Activated T-cell treated with anti-CD3 and anti-CD28 coated beads, Interleukin-2, amount 50 U/mL, for 4 hours (primary cell): ENCODE data around the gene TLN1. TPM values are rescaled to one million over a fixed set of nuclear protein-coding genes. Genes with fewer than 3 reads are reported as not detected.

Source experiments
- ATAC-seq, 2 donors: fragments of 200-7000 bp; cut with Tn5 transposase; one replicate each; pipeline ENCODE4 v1.10.0; 2021
- DNase-seq: peaks from one replicate; pipeline ENCODE4 v3.0.0-alpha.2; 2020
- H3K27me3 Mint-ChIP-seq: one replicate; pipeline ENCODE4 v1.8.0; 2021; ENCODE audit warnings: low read depth, mixed read lengths
- H3K36me3 Mint-ChIP-seq: one replicate; pipeline ENCODE4 v1.8.0; 2022; ENCODE audit warnings: mixed read lengths; ENCODE audit not compliant: insufficient read depth
- H3K4me1 Mint-ChIP-seq: one replicate; pipeline ENCODE4 v1.8.0; 2021; ENCODE audit warnings: low read depth, mixed read lengths
- H3K4me3 Mint-ChIP-seq: one replicate; pipeline ENCODE4 v1.8.0; 2021; ENCODE audit warnings: mild to moderate bottlenecking, moderate library complexity, mixed read lengths
- H3K9me3 Mint-ChIP-seq: one replicate; pipeline ENCODE4 v1.8.0; 2021; ENCODE audit warnings: mixed read lengths
- total RNA-seq, 3 donors: library from RNA; stranded (reverse); gene quantifications; one replicate each; pipeline ENCODE4 v1.2.1, GENCODE V29; 2021

Gene TLN1
- total RNA-seq, 3 donors from 2014 or later: 210 to 252 (median 230) TPM

GRCh38 chr9:35684921-35685320 is 47.1 kb downstream of the TLN1 start:
- Mint-ChIP-seq H3K4me1 (peaks cover 16% of the 10 kb centered on the region), H3K36me3 (no peaks in the 10 kb centered on the region), H3K4me3 (no peak overlapping the region), H3K27me3 (no peaks in the 10 kb centered on the region), H3K9me3 (no peaks in the 10 kb centered on the region)
- no peak for ATAC-seq
- DNase-seq: no peak

DNA sequence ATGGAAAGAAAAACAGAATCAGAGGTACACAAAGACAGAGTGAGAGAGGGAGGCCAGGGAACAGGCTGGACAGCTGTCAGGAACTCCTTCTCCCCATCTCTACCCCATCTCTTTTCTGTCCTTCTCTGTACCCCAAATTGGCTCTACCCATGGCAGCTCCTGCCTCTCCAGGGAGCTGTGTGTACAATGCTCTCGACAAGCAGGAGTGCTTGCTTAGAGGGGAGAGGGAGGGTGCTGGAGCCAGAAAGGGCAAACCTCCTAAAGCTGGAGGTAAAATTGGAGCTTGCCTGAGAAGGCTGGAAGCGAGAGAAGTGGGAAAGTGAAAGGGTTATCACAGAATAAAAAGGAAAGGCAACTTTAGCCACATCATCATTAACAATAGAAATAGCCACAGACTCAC is 48.7 kb downstream of the TLN1 start:
- Mint-ChIP-seq H3K9me3 (no peaks in the 10 kb centered on the region), H3K36me3 (no peaks in the 10 kb centered on the region), H3K4me3 (no peak overlapping the region), H3K27me3 (no peaks in the 10 kb centered on the region), H3K4me1 (peaks cover 7% of the 10 kb centered on the region)
- ATAC-seq (no peak), DNase-seq (no peak)

- H3K9me3 Mint-ChIP-seq: no peaks in the 10 kb centered on the region
- DNase-seq (no peak), ATAC-seq (no peak)
- H3K27me3 Mint-ChIP-seq: no peaks in the 10 kb centered on the region
- no peaks in the 10 kb centered on the region for H3K36me3 Mint-ChIP-seq
- peaks cover 3% of the 10 kb centered on the region for H3K4me1 Mint-ChIP-seq
- H3K4me3 Mint-ChIP-seq: no peak overlapping the region
These were observed 49.3 kb downstream of the TLN1 start for GRCh38 chr9:35682520-35683315.

DNA sequence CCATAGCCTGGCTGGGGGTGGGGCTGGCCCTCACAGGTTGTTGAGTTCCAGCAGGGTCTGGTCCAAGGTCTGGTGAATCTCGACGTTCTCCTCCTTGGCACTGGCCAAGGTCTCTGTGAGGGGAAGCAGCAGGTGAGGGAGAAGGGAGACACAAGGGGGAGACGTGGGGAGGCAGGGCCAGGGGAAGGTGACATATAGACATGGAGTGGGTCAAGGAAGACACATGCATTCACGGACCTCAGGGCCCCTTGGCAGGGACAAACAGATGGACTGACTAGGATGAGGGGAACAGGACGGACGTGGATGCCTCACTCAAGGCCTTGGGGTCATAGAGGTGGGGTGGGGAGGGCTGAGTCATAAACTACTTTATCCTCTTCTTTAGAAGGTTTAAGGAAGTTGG is 49.9 kb downstream of the TLN1 start:
- ATAC-seq (no peak), DNase-seq (no peak)
- Mint-ChIP-seq H3K9me3 (no peaks in the 10 kb centered on the region), H3K4me3 (no peak overlapping the region), H3K4me1 (peaks cover 3% of the 10 kb centered on the region), H3K36me3 (no peaks in the 10 kb centered on the region), H3K27me3 (no peaks in the 10 kb centered on the region)

DNA sequence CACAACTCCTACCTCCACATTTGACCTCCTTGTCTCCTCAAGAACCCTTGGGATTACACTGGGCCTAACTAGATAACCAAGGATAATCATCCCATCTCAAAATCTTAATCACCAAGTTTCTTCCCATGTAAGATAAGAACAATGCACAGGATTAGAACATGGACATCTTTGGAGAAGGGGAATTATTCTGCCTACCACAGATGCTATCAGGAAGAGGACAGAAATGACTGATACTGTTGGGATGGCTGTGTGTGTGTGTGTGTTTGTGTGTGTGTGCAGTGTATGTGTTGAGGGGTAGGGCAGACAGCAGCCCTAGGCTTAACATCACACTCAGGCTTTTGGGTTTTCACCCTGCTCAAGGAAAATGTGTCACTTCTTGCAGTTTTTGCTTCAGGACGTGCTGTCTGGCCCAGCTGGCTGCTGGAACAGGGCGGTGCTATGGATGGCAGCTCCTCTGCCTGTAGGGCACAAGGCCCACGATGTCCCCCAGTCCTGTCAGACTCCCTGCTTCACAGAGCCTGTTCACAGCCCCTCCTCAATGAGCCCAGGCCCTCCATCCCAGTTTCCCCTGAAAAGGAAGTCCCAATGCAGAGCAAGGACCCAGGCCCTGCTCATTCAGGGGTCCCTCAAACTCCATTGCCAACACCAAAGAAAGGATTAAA is 50.5 kb downstream of the TLN1 start:
- no peak for ATAC-seq
- Mint-ChIP-seq H3K4me1 (peaks cover under 1% of the 10 kb centered on the region), H3K9me3 (no peaks in the 10 kb centered on the region), H3K27me3 (peaks cover under 1% of the 10 kb centered on the region), H3K4me3 (no peak overlapping the region), H3K36me3 (no peaks in the 10 kb centered on the region)
- no peak for DNase-seq

GRCh38 chr9:35680331-35681105 is 51.5 kb downstream of the TLN1 start:
- H3K4me1 Mint-ChIP-seq: peaks cover 4% of the 10 kb centered on the region
- H3K36me3 Mint-ChIP-seq: no peaks in the 10 kb centered on the region
- peaks cover 4% of the 10 kb centered on the region for H3K27me3 Mint-ChIP-seq
- DNase-seq: no peak
- ATAC-seq: no peak
- H3K9me3 Mint-ChIP-seq: no peaks in the 10 kb centered on the region
- no peak overlapping the region for H3K4me3 Mint-ChIP-seq

DNA sequence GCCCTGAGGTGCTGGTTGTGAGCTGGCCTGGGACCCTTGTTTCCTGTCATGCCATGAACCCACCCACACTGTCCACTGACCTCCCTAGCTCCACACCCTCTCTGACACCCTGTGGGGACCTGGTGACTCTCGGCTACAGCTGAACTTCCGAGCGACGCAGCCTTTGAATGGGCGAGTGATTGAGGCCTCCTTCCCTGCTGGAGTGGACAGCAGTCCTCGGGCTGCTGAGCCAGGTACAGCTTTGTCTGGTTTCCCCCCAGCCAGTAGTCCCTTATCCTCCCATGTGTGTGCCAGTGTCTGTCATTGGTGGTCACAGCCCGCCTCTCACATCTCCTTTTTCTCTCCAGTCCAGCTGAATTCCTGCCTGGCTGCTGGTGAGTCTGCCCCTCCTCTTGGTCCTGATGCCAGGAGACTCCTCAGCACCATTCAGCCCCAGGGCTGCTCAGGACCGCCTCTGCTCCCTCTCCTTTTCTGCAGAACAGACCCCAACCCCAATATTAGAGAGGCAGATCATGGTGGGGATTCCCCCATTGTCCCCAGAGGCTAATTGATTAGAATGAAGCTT is 52.1 kb downstream of the TLN1 start:
- ATAC-seq: no peak
- DNase-seq: no peak
- Mint-ChIP-seq H3K9me3 (no peaks in the 10 kb centered on the region), H3K4me3 (no peak overlapping the region), H3K36me3 (no peaks in the 10 kb centered on the region), H3K4me1 (peaks cover 4% of the 10 kb centered on the region), H3K27me3 (peaks cover 4% of the 10 kb centered on the region)

- H3K9me3 Mint-ChIP-seq: no peaks in the 10 kb centered on the region
- no peak for DNase-seq
- no peaks in the 10 kb centered on the region for H3K36me3 Mint-ChIP-seq
These were observed 52.9 kb downstream of the TLN1 start for GRCh38 chr9:35679091-35679490.

DNA sequence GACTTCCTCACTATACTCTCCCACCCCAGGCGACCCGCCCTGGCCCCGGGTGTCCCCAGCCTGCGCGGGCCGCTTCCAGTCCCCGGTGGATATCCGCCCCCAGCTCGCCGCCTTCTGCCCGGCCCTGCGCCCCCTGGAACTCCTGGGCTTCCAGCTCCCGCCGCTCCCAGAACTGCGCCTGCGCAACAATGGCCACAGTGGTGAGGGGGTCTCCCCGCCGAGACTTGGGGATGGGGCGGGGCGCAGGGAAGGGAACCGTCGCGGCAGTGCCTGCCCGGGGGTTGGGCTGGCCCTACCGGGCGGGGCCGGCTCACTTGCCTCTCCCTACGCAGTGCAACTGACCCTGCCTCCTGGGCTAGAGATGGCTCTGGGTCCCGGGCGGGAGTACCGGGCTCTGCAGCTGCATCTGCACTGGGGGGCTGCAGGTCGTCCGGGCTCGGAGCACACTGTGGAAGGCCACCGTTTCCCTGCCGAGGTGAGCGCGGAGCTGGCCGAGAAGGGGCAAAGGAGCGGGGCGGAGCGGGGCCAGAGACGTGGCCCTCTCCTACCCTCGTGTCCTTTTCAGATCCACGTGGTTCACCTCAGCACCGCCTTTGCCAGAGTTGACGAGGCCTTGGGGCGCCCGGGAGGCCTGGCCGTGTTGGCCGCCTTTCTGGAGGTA is 56.1 kb downstream of the TLN1 start:
- Mint-ChIP-seq H3K4me3 (peak overlapping the region; percentile 68), H3K27me3 (peaks cover 9% of the 10 kb centered on the region), H3K36me3 (no peaks in the 10 kb centered on the region), H3K9me3 (no peaks in the 10 kb centered on the region), H3K4me1 (peaks cover 9% of the 10 kb centered on the region)
- DNase-seq (peak; percentile 17), ATAC-seq (peak; percentile 73 to 82)

More at GRCh38 chr9:35679091-35679490, 52.9 kb downstream of the TLN1 start:
- no peak for ATAC-seq
- H3K27me3 Mint-ChIP-seq: peaks cover 9% of the 10 kb centered on the region
- no peak overlapping the region for H3K4me3 Mint-ChIP-seq
- peaks cover 8% of the 10 kb centered on the region for H3K4me1 Mint-ChIP-seq

DNA sequence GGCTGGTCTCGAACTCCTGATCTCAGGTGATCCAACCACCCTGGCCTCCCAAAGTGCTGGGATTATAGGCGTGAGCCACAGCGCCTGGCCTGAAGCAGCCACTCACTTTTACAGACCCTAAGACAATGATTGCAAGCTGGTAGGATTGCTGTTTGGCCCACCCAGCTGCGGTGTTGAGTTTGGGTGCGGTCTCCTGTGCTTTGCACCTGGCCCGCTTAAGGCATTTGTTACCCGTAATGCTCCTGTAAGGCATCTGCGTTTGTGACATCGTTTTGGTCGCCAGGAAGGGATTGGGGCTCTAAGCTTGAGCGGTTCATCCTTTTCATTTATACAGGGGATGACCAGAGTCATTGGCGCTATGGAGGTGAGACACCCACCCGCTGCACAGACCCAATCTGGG is 56.8 kb downstream of the TLN1 start:
- Mint-ChIP-seq H3K4me1 (peaks cover 9% of the 10 kb centered on the region), H3K4me3 (peak overlapping the region; percentile 68), H3K36me3 (no peaks in the 10 kb centered on the region), H3K27me3 (peaks cover 9% of the 10 kb centered on the region), H3K9me3 (no peaks in the 10 kb centered on the region)
- no peak for DNase-seq
- peak; percentile 10 to 30 for ATAC-seq

- no peaks in the 10 kb centered on the region for H3K9me3 Mint-ChIP-seq
- no peaks in the 10 kb centered on the region for H3K36me3 Mint-ChIP-seq
- peaks cover 9% of the 10 kb centered on the region for H3K27me3 Mint-ChIP-seq
- DNase-seq (no peak), ATAC-seq (no peak)
- H3K4me3 Mint-ChIP-seq: no peak overlapping the region
- peaks cover 9% of the 10 kb centered on the region for H3K4me1 Mint-ChIP-seq
These were observed 58.0 kb downstream of the TLN1 start for GRCh38 chr9:35674025-35674361.

- Mint-ChIP-seq H3K4me1 (peaks cover 9% of the 10 kb centered on the region), H3K9me3 (no peaks in the 10 kb centered on the region), H3K36me3 (no peaks in the 10 kb centered on the region), H3K27me3 (peaks cover 9% of the 10 kb centered on the region), H3K4me3 (peak within 1 kb of the TSS; percentile 1)
- DNase-seq: no peak
- no peak for ATAC-seq
These were observed 58.6 kb downstream of the TLN1 start, which contains the start of gene CA9 for GRCh38 chr9:35673132-35674024. Gene CA9, plus strand, starts transcription at chr9:35673928. Its CDS starts 32 bp downstream, at chr9:35673960.
